HG02938 (cell line): ENCODE data around the gene ITPRIPL2.

Source experiments
- ATAC-seq: cut with Tn5 transposase; IDR thresholded peaks from one replicate; pipeline ENCODE4 v1.9.1; 2021; ENCODE audit warnings: mild to moderate bottlenecking, moderate library complexity; ENCODE audit not compliant: unreplicated experiment

ITPRIPL2 gene

GRCh38 chr16:19118938-19119431 lies 5.2 kb downstream of the ITPRIPL2 start:
- ATAC-seq: no peak

GRCh38 chr16:19119564-19119963 lies 5.8 kb downstream of the ITPRIPL2 start:
- no peak for ATAC-seq

GRCh38 chr16:19123535-19124178 lies 9.9 kb downstream of the ITPRIPL2 start:
- ATAC-seq: no peak

GRCh38 chr16:19126300-19126699 lies 12.5 kb downstream of the ITPRIPL2 start:
- no peak for ATAC-seq

- ATAC-seq: no peak
These were observed 13.4 kb downstream of the ITPRIPL2 start for GRCh38 chr16:19127205-19127604.

- no peak for ATAC-seq
These were observed 13.9 kb downstream of the ITPRIPL2 start for GRCh38 chr16:19127674-19128131.

- no peak for ATAC-seq
These were observed 14.9 kb downstream of the ITPRIPL2 start for GRCh38 chr16:19128454-19129200.

- ATAC-seq: no peak
These were observed 16.6 kb downstream of the ITPRIPL2 start for GRCh38 chr16:19130385-19130784.

- ATAC-seq: no peak
These were observed 17.4 kb downstream of the ITPRIPL2 start for GRCh38 chr16:19130852-19131824.

- ATAC-seq: no peak
These were observed 18.1 kb downstream of the ITPRIPL2 start for GRCh38 chr16:19131825-19132218.

- ATAC-seq: no peak
These were observed 18.5 kb downstream of the ITPRIPL2 start for GRCh38 chr16:19132255-19132654.

- no peak for ATAC-seq
These were observed 19.1 kb downstream of the ITPRIPL2 start for GRCh38 chr16:19132898-19133297.

GRCh38 chr16:19133600-19133999 lies 19.8 kb downstream of the ITPRIPL2 start:
- ATAC-seq: no peak

GRCh38 chr16:19135201-19135842 lies 21.6 kb downstream of the ITPRIPL2 start:
- ATAC-seq: no peak

GRCh38 chr16:19135896-19136438 lies 22.2 kb downstream of the ITPRIPL2 start:
- ATAC-seq: no peak

- no peak for ATAC-seq
These were observed 22.9 kb downstream of the ITPRIPL2 start for GRCh38 chr16:19136549-19137196.

- no peak for ATAC-seq
These were observed 23.7 kb downstream of the ITPRIPL2 start for GRCh38 chr16:19137201-19138128.

- ATAC-seq: no peak
These were observed 24.8 kb downstream of the ITPRIPL2 start for GRCh38 chr16:19138601-19139000.
